Body of pancreas (tissue), 4 donors: Measurements from ENCODE around the gene SCO2.

Source experiments
- CTCF ChIP-seq, 7 experiments: fragments of 450-650 bp in 4 of 7; fragments of 200-600 bp in 3 of 7; sonication (generic) in 3 of 7; IDR thresholded peaks; one replicate each; pipeline ENCODE4 v1.5.1; 2016 to 2019; ENCODE audit warnings: antibody characterized with exemption in 7 of 7
- POLR2A ChIP-seq, 3 donors: fragments of 450-650 bp; IDR thresholded peaks; one replicate each; pipeline ENCODE4 v1.6.1; 2016; ENCODE audit warnings: antibody characterized with exemption in 3 of 3, mild to moderate bottlenecking in 2 of 3

- no peak for TF ChIP-seq CTCF (IDR thresholded peaks at IDR 0.05)
- TF ChIP-seq POLR2A (IDR thresholded peaks at IDR 0.05) = no peak
These were observed 43.7 kb upstream of the SCO2 start for GRCh38 chr22:50569041-50569459.
